Thoracic aorta (tissue), 2 donors: ENCODE data around the gene MRM2. TPM values are rescaled to one million over a fixed set of nuclear protein-coding genes. Genes with fewer than 3 reads are reported as not detected.

Source experiments
- ATAC-seq: fragments of 150-250 bp; one replicate; pipeline ENCODE4 v1.8.0; 2017; ENCODE audit warnings: low read depth; ENCODE audit not compliant: insufficient number of reproducible peaks, low FRiP score
- DNase-seq: peaks from one replicate; pipeline ENCODE4 v3.0.0-alpha.2; 2020; ENCODE audit warnings: low spot score
- H3K27ac ChIP-seq, 2 donors: fragments of 200-600 bp; sonication (generic); 1 replicate in 1 of 2; 2 replicates in 1 of 2; pipeline ENCODE4 v1.5.1; 2016; ENCODE audit warnings: mild to moderate bottlenecking in 2 of 2, moderate library complexity in 2 of 2
- H3K27me3 ChIP-seq: fragments of 200-600 bp; sonication (generic); replicated peaks from 2 replicates; pipeline ENCODE4 v1.6.0; 2016; ENCODE audit warnings: mild to moderate bottlenecking; ENCODE audit not compliant: insufficient read depth
- H3K36me3 ChIP-seq: fragments of 200-600 bp; sonication (generic); one replicate; pipeline ENCODE4 v1.5.1; 2016
- H3K4me1 ChIP-seq, 2 donors: fragments of 200-600 bp; sonication (generic); 1 replicate in 1 of 2; 2 replicates in 1 of 2; pipeline versions ENCODE4 v1.5.1 to v1.6.0; 2016; ENCODE audit warnings: low read depth in 2 of 2, mild to moderate bottlenecking in 1 of 2; ENCODE audit not compliant: control insufficient read depth in 1 of 2
- H3K4me3 ChIP-seq: fragments of 200-600 bp; sonication (generic); 2 replicates; pipeline ENCODE4 v1.5.1; 2016; ENCODE audit warnings: mild to moderate bottlenecking
- H3K9me3 ChIP-seq: fragments of 200-600 bp; sonication (generic); 2 replicates; pipeline ENCODE4 v1.5.1; 2016
- total RNA-seq, 2 donors: library from RNA; depleted of rRNA; stranded (reverse); fragments of >200 nt; gene quantifications; one replicate each; pipeline versions ENCODE4 v1.1.0 to v1.2.3, GENCODE V29; 2016
- TF ChIP-seq, protein P1 (sequence below): fragments of 200-600 bp; sonication (generic); IDR thresholded peaks from one replicate; pipeline ENCODE4 v1.5.1; 2019; ENCODE audit warnings: antibody characterized with exemption

MRM2 gene
- total RNA-seq, 2 donors from 2014 or later = 12.5 to 16.6 TPM

DNA sequence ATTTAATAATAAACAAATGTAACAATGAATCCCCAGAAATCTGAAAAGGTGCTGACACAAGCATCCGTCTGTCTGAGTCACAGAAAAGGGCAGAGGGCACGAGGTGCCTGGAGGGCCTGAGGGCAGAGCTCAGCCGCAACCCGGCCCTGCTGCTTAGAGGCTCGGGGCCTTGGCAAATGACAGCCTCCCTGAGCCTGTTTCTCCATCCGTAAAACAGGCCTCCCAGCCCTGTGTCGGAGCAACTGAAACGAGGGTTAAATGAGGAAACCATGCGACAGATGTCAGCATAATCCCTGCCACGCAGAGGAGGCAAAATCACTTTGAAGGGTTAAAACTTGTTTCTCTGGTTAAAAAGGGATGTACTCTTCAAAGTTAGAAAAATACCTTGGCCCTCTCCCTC is 24.9 kb upstream of the MRM2 start:
- Histone ChIP-seq H3K36me3 (peaks cover 17% of the 10 kb centered on the region), H3K27ac (no peak overlapping the region), H3K9me3 (no peaks in the 10 kb centered on the region), H3K4me1 (no peaks in the 10 kb centered on the region), H3K27me3 (no peaks in the 10 kb centered on the region), H3K4me3 (no peak overlapping the region)
- TF ChIP-seq, protein P1, sequence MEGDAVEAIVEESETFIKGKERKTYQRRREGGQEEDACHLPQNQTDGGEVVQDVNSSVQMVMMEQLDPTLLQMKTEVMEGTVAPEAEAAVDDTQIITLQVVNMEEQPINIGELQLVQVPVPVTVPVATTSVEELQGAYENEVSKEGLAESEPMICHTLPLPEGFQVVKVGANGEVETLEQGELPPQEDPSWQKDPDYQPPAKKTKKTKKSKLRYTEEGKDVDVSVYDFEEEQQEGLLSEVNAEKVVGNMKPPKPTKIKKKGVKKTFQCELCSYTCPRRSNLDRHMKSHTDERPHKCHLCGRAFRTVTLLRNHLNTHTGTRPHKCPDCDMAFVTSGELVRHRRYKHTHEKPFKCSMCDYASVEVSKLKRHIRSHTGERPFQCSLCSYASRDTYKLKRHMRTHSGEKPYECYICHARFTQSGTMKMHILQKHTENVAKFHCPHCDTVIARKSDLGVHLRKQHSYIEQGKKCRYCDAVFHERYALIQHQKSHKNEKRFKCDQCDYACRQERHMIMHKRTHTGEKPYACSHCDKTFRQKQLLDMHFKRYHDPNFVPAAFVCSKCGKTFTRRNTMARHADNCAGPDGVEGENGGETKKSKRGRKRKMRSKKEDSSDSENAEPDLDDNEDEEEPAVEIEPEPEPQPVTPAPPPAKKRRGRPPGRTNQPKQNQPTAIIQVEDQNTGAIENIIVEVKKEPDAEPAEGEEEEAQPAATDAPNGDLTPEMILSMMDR = no peak
- DNase-seq (no peak), ATAC-seq (no peak)

DNA sequence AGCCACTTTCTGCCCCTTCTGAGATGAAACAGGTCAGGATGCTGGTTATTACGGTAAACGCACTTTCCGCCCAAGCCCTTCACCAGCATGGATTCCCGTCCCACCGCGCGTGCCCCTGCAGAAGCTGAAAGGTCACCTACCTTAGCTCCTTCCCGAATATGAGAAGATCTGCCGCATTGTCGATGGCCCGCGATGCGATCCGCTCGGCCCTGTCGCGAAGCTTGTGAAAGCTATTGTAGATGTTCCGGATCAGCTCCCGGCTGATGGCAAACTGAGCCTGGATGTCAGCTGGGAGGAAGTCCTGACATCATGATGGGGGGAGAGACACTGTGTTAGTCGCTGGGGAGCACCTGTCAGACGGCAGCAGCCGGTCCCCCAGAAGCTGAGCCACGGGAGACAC is 22.2 kb upstream of the MRM2 start:
- Histone ChIP-seq H3K27me3 (no peaks in the 10 kb centered on the region), H3K27ac (no peak overlapping the region), H3K4me3 (no peak overlapping the region), H3K4me1 (no peaks in the 10 kb centered on the region), H3K9me3 (no peaks in the 10 kb centered on the region), H3K36me3 (peaks cover 8% of the 10 kb centered on the region)
- DNase-seq (no peak), ATAC-seq (no peak)
- TF ChIP-seq, protein P1 = no peak

DNA sequence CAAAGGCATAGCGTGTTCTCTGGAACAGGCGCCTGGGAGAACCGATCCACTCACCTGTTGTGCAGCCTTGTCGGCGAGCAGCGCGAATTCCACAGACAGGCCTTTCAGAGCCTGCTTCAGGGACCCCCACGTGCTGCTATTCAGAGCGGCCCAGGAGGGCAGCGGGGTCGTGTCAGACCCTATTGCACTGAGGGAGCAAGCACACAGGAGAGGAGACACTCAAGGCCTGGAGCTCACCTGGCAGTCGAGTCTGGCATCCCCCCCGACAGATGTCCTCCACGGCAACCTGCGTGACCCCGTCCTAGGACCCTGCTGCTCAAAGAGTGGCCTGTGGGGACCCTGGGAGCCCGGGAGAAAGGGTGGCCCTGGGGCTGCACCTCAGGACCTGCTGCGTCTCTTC is 21.2 kb upstream of the MRM2 start:
- no peaks in the 10 kb centered on the region for H3K9me3 ChIP-seq
- no peaks in the 10 kb centered on the region for H3K27me3 ChIP-seq
- peaks cover 8% of the 10 kb centered on the region for H3K36me3 ChIP-seq
- H3K4me1 ChIP-seq = no peaks in the 10 kb centered on the region
- ATAC-seq (no peak), DNase-seq (no peak)
- H3K4me3 ChIP-seq = no peak overlapping the region
- TF ChIP-seq, protein P1 = no peak
- no peak overlapping the region for H3K27ac ChIP-seq

DNA sequence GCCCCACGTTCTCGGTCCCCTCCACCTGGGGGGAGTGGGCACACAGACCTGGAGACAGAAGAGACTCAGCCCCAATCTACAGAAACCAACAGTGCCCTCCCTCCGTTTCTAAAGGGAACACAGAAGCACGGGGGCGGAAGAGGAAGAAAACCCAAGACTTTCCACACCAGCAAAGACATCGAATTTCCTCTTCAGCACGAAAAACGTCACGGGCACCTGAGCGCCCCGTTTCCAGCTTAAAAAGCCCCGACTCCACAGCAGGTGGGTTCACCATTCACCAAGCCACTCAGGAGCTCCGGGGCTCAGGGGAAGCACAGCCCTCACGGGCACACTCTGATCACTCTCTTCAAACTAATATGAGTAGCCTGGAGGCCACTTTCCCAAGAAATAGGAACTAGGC is 19.6 kb upstream of the MRM2 start:
- Histone ChIP-seq H3K27me3 (no peaks in the 10 kb centered on the region), H3K9me3 (no peaks in the 10 kb centered on the region), H3K4me3 (no peak overlapping the region), H3K36me3 (peaks cover 8% of the 10 kb centered on the region), H3K27ac (no peak overlapping the region), H3K4me1 (no peaks in the 10 kb centered on the region)
- DNase-seq = no peak
- no peak for ATAC-seq
- TF ChIP-seq, protein P1 = no peak

DNA sequence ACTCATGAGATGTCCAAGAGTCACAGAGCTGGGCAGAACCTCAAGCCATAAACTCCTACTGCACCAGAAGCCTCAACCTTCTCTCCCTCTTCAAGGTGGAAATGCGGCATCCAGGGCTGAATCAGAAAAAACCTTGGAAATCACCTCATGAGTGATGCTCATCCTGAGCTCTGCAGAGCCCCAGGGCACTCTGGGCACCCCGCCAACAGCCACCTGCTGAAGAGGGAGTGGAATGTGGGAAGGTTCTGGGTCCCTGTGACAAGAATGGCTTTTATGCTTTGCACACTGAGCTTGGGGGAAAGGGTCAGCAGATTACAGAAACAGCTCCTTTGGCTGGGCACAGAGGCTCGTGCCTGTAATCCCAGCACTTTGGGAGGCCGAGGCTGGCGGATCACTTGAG is 18.8 kb upstream of the MRM2 start:
- TF ChIP-seq, protein P1 = no peak
- Histone ChIP-seq H3K27ac (no peak overlapping the region), H3K9me3 (no peaks in the 10 kb centered on the region), H3K36me3 (peaks cover 8% of the 10 kb centered on the region), H3K4me1 (no peaks in the 10 kb centered on the region), H3K4me3 (no peak overlapping the region), H3K27me3 (no peaks in the 10 kb centered on the region)
- no peak for DNase-seq
- ATAC-seq = no peak
